ENCODE measurements around the gene AKAP13. TPM values are rescaled to one million over a fixed set of nuclear protein-coding genes. Genes with fewer than 3 reads are reported as not detected.

AKAP13 gene
- total and polyA plus RNA-seq, 2 of the 13 experiments (the other 11 are each of a cell fraction or from before 2014, with no cell fraction given) = 6.7 to 27.1 TPM

- TF ChIP-seq ZNF574 (CRISPR knock-in tag; IDR thresholded peaks at IDR 0.05) (no peak), ZNF746 (CRISPR knock-in tag; IDR thresholded peaks at IDR 0.05) (no peak)
These were observed 12.7 kb upstream of the AKAP13 start (continued) for GRCh38 chr15:85367741-85368140.

- intact Hi-C loops (cut with micrococcal nuclease; ENCODE audit: unreplicated experiment) = no loop called here
- Histone ChIP-seq H3K9me3 (ENCODE audit: low read length) (no peaks in the 10 kb centered on the region), H3K79me2 (ENCODE audit: insufficient read depth, low read length) (no peaks in the 10 kb centered on the region), H3K36me3 (replicated peaks in 1 of 2; ENCODE audit: control insufficient read depth in 1 of 2, insufficient read depth in 2 of 2, low read length in 2 of 2) (no peaks in the 10 kb centered on the region), H3K27ac (ENCODE audit: extremely low read length, insufficient read depth, low read length) (no peak overlapping the region), H3K4me2 (ENCODE audit: low read depth, low read length) (no peak overlapping the region), H3K9ac (ENCODE audit: insufficient read depth, low read depth, low read length) (no peak overlapping the region), H3K4me3 (replicated peaks in 1 of 3; ENCODE audit: insufficient read depth in 1 of 3, low read depth in 2 of 3, low read length in 3 of 3) (no peak overlapping the region), H2AFZ (ENCODE audit: low read length) (no peak overlapping the region), H3K4me1 (ENCODE audit: insufficient read depth, low read length) (peaks cover 13% of the 10 kb centered on the region), H4K20me1 (ENCODE audit: insufficient read depth, low read length) (no peaks in the 10 kb centered on the region), H3K27me3 (ENCODE audit: control insufficient read depth in 1 of 2, insufficient read depth in 2 of 2, low read length in 2 of 2) (peaks cover 0 to 19% of the 10 kb centered on the region in 2 experiments; a peak in 2 of 5 replicates)
- in situ Hi-C loops (cut with HindIII; ENCODE audit: extremely low pct_ligation_motif_present, low pct_unique_long_range_greater_than_20kb) = no loop called here
- POLR2A ChIA-PET = no interaction called here
- CTCF ChIA-PET (ENCODE audit: low intra/inter-chr PET ratio, low total read pairs) = no interaction called here
- DNase-seq (ENCODE audit: low spot score) (no peak), FAIRE-seq (no peak), ATAC-seq (peak; percentile 50; the same call in 2 of the 3 replicates)
- no peak for TF ChIP-seq EP300 (IDR thresholded peaks at IDR 0.05; ENCODE audit: low read depth in 2 of 2, low read length in 2 of 2)
- no peak for TF ChIP-seq EP300 (CRISPR knock-in tag; IDR thresholded peaks at IDR 0.05; ENCODE audit: borderline replicate concordance)
- no peak for TF ChIP-seq MIER3 (CRISPR knock-in tag; IDR thresholded peaks at IDR 0.05; ENCODE audit: borderline replicate concordance)
- TF ChIP-seq NFE2L2 (IDR thresholded peaks at IDR 0.05; ENCODE audit: low read length) = no peak
- TF ChIP-seq ZSCAN31 (CRISPR knock-in tag; IDR thresholded peaks at IDR 0.05; ENCODE audit: low read depth) = no peak
- no peak for TF ChIP-seq SP4 (CRISPR knock-in tag; IDR thresholded peaks at IDR 0.05)
- no peak for TF ChIP-seq NKX3-1 (CRISPR knock-in tag; IDR thresholded peaks at IDR 0.05)
- no peak for TF ChIP-seq ARHGAP35 (CRISPR knock-in tag; IDR thresholded peaks at IDR 0.05; ENCODE audit: borderline replicate concordance)
- BruUV-seq (replicated peaks) = no TSS peak
- WGBS (ENCODE audit: low lambda C conversion rate) = 56% methylated on average over 4 of the region's 4 CpGs
These were observed 5.6 kb upstream of the AKAP13 start for GRCh38 chr15:85374831-85375230.
